Pancreas (tissue), 10 donors: ENCODE measurements around the gene EIF5B. TPM values are rescaled to one million over a fixed set of nuclear protein-coding genes. Genes with fewer than 3 reads are reported as not detected.
"Not testable (repeated sequence)": the region's sequence is repeated elsewhere in the genome, so short reads cannot be mapped to it uniquely, and the experiment has no call there.

Experiments used
- ATAC-seq, 4 donors: fragments of 200-7000 bp; cut with Tn5 transposase; one replicate each; pipeline versions ENCODE4 v1.8.0 to v1.9.1; 2020; ENCODE audit warnings: mild to moderate bottlenecking in 4 of 4, moderate library complexity in 4 of 4
- DNase-seq, 6 donors: peaks; one replicate each; pipeline ENCODE4 v3.0.0-alpha.2; 2020
- FAIRE-seq: peaks from 2 replicates; lab custom pipeline; 2012; peaks lifted over from hg19 to GRCh38; lab: Jason Lieb, UNC
- H3K27ac ChIP-seq, 4 donors: fragments of 200-600 bp; sonication (generic); 1 replicate in 3 of 4; 2 replicates in 1 of 4; pipeline versions ENCODE4 v1.5.0 to v1.8.0; 2020
- H3K27me3 ChIP-seq, 4 donors: fragments of 200-600 bp; one replicate each; pipeline ENCODE4 v1.8.0; 2021
- H3K36me3 ChIP-seq, 3 donors: fragments of 200-600 bp; sonication (generic) in 1 of 3; one replicate each; pipeline versions ENCODE4 v1.5.0 to v1.8.0; 2020 to 2021
- H3K4me1 ChIP-seq, 3 donors: fragments of 200-600 bp; one replicate each; pipeline ENCODE4 v1.8.0; 2021
- H3K4me3 ChIP-seq, 4 donors: fragments of 200-600 bp; sonication (generic) in 2 of 4; one replicate each; pipeline versions ENCODE4 v1.5.0 to v1.8.0; 2020 to 2021
- H3K9me3 ChIP-seq, 4 donors: fragments of 200-600 bp; one replicate each; pipeline ENCODE4 v1.8.0; 2021
- CTCF ChIP-seq, 4 donors: fragments of 200-600 bp; sonication (generic) in 3 of 4; IDR thresholded peaks; one replicate each; pipeline versions ENCODE4 v1.5.0 to v1.8.0; 2021; ENCODE audit warnings: antibody characterized with exemption in 4 of 4
- WGBS, 2 donors: extraction: QIAGEN DNeasy Blood & Tissue Kit; methylation state at CpG; one replicate each; pipeline ENCODE4 v1.1.7; 2013; 5-methylcytosine and 5-hydroxymethylcytosine counted together
- intact Hi-C, 3 donors: fragments of 100-400 bp; cut with DNase I; formaldehyde crosslinking; loops; one replicate each; pipeline versions ENCODE4 v1.11.1 to v1.14.2; 2022
- polyA plus RNA-seq, 2 donors: library from polyadenylated mRNA; stranded (reverse); fragments of 200-250 nt; gene quantifications; one replicate each; pipeline ENCODE4 v1.2.3, GENCODE V29; 2013
- total RNA-seq, 6 donors: library from RNA; stranded (reverse); fragmentation: NEBNext Ultra II Directional in 4 of 6; extraction: Animal tissue kit (Norgen Biotek cat#: 25700) in 4 of 6; gene quantifications; one replicate each; pipeline versions ENCODE4 v1.2.1 to v1.2.4, GENCODE V29; 2021 to 2023
- donor health status: healthy with polysubstance abuse.
- donor health status: DM: no; HTN: no; CAD: no; lungs with moderate emphysema.
- donor health status: DM: no; HTN: no; CAD: no.
- donor health status: control.
- donor health status: control.
- donor health status: Bipolar disorder and iron deficiency.
- donor health status: DM: yes; HTN: yes; CAD: no.
- donor health status: DM: no; HTN: no; CAD: no.
- donor health status: DM: no; HTN: no; CAD: no.
- donor health status: DM: yes; HTN: yes; CAD: no.

Gene EIF5B
- total and polyA plus RNA-seq, 8 donors, result 15.2 to 55.1 (median 22.8) TPM

GRCh38 chr2:99350194-99350593, 13.0 kb downstream of the EIF5B start:
- no peak for ATAC-seq

GRCh38 chr2:99354070-99354469, 16.9 kb downstream of the EIF5B start:
- ATAC-seq (no peak), FAIRE-seq (no peak), DNase-seq (no peak)
- Histone ChIP-seq H3K27ac (no peak overlapping the region), H3K9me3 (no peaks in the 10 kb centered on the region), H3K36me3 (no peaks in the 10 kb centered on the region), H3K4me3 (no peak overlapping the region), H3K27me3 (no peaks in the 10 kb centered on the region), H3K4me1 (peaks cover 0 to 7% (median 5%) of the 10 kb centered on the region in 3 donors)
- WGBS, 2 donors, result 87 to 95% methylated on average over 1 of the region's 1 CpG
- intact Hi-C loops, result no loop called here
- no peak for TF ChIP-seq CTCF (IDR thresholded peaks at IDR 0.05)

More at GRCh38 chr2:99350194-99350593, 13.0 kb downstream of the EIF5B start:
- intact Hi-C loops, result no loop called here
- H3K27me3 ChIP-seq, result no peaks in the 10 kb centered on the region
- H3K27ac ChIP-seq, result no peak overlapping the region
- H3K9me3 ChIP-seq, result no peaks in the 10 kb centered on the region
- H3K36me3 ChIP-seq, result no peaks in the 10 kb centered on the region
- DNase-seq (no peak), FAIRE-seq (no peak)
- no peak for TF ChIP-seq CTCF (IDR thresholded peaks at IDR 0.05)
- no peak overlapping the region for H3K4me3 ChIP-seq
- H3K4me1 ChIP-seq, result peaks cover 0 to 5% (median 0%) of the 10 kb centered on the region in 3 donors

- H3K4me3 ChIP-seq, H3K27me3 ChIP-seq, ATAC-seq, FAIRE-seq, H3K36me3 ChIP-seq, H3K9me3 ChIP-seq, intact Hi-C loops, H3K4me1 ChIP-seq, H3K27ac ChIP-seq, DNase-seq: not testable (repeated sequence)
- WGBS, 2 donors, result 96% methylated on average over 8 of the region's 8 CpGs
These were observed 17.6 kb downstream of the EIF5B start for GRCh38 chr2:99354825-99355224.

- H3K27ac ChIP-seq, result no peak overlapping the region
- intact Hi-C loops, result no loop called here
- DNase-seq (no peak), ATAC-seq (no peak), FAIRE-seq (no peak)
- no peaks in the 10 kb centered on the region for H3K9me3 ChIP-seq
- H3K4me1 ChIP-seq, result peaks cover 0 to 7% (median 0%) of the 10 kb centered on the region in 3 donors
- H3K27me3 ChIP-seq, result no peaks in the 10 kb centered on the region
- peaks cover 0 to 6% (median 0%) of the 10 kb centered on the region in 3 donors for H3K36me3 ChIP-seq
- no peak overlapping the region for H3K4me3 ChIP-seq
- no peak for TF ChIP-seq CTCF (IDR thresholded peaks at IDR 0.05)
These were observed 19.7 kb downstream of the EIF5B start for GRCh38 chr2:99356853-99357252.

- H3K27me3 ChIP-seq, result no peaks in the 10 kb centered on the region
- ATAC-seq (no peak), FAIRE-seq (no peak), DNase-seq (no peak)
- H3K27ac ChIP-seq, result no peak overlapping the region
- TF ChIP-seq CTCF (IDR thresholded peaks at IDR 0.05), result no peak
- intact Hi-C loops, result no loop called here
- WGBS, 2 donors, result 78 to 81% methylated on average over 2 of the region's 2 CpGs
- H3K4me3 ChIP-seq, result no peak overlapping the region
- no peaks in the 10 kb centered on the region for H3K9me3 ChIP-seq
- peaks cover 0 to 57% (median 19%) of the 10 kb centered on the region in 3 donors for H3K36me3 ChIP-seq
- H3K4me1 ChIP-seq, result no peaks in the 10 kb centered on the region
These were observed 28.5 kb downstream of the EIF5B start for GRCh38 chr2:99365661-99366060.

- DNase-seq, H3K9me3 ChIP-seq, H3K27ac ChIP-seq, FAIRE-seq, H3K4me3 ChIP-seq, H3K27me3 ChIP-seq, intact Hi-C loops, ATAC-seq, H3K4me1 ChIP-seq: not testable (repeated sequence)
- H3K36me3 ChIP-seq, result peaks cover 0 to 64% (median 25%) of the 10 kb centered on the region in 3 donors
- WGBS, 2 donors, result 97 to 100% methylated on average over 5 of the region's 5 CpGs
These were observed 31.7 kb downstream of the EIF5B start for GRCh38 chr2:99368854-99369253.
